Stimulated activated naive CD4-positive, alpha-beta T cell (primary cell): ENCODE results near the gene OR9A2.
"Not testable (repeated sequence)": the region's sequence is repeated elsewhere in the genome, so short reads cannot be mapped to it uniquely, and the experiment has no call there.

Source experiments
- DNase-seq, 6 experiments: peaks; one replicate each; lab custom pipeline; 2025; lab: John Stamatoyannopoulos, UW

Gene OR9A2

DNA sequence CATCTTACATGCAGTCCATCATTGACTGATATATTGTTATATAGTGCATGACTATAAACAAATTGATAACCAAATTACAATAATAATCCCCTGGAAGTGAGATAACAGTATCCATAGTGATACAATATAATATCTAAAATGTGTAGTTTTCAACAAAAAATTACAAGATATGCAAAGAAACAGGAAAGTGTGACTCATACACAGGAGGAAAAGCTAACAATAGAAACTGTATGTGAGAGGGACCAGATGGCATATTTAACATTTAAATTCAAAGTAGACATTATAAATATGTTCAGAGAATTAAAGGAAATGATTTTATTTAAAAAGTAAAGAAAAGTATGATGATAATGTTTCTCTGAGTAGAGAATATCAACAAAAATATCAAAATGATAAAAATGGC is 8.0 kb downstream of the OR9A2 start:
- no peak for DNase-seq

DNA sequence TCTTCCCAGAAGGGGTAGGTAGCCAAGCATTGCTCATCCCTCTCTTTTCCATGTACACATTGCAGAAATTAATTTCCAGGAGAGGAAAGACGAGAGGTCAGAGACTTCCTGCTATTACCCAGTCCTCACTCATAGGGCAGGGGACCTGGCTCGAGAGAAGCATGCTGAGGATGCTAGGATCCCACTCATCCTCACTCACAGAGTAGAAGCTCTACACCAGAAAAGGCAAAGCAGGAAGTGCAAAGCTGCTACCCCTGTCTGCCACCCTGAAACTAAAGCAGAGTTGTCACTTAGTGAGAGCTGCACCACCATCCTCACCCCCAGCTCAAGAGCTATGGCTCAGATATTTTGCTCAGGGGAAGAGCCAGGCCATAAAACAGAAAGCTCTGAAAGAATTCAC is 9.9 kb downstream of the OR9A2 start:
- no peak for DNase-seq

DNA sequence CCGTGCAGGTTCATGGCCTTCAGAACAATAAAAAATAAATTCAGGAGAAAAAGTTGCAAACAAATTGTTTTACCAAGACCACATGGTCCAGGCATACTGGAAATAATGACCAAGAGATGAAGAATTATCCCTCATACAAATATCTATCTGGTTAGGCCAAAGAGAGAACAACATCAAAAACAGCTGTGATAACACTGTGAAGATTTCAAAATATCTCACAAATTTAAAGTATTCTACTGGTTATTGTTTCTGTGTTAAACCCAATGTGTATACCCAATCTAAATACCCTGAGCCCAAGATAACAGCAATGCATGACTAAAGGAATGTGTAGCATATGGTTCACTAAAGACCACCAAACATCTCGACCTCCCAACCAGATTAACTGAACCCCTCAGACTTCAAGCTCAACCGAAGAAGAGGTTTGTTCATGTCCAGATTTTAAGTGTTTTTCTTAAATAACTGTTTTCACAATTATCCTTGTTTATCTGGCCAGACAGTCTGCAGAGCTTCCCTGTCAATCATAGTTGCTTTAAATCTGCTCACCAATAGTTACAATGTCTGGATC is 10.9 kb downstream of the OR9A2 start:
- no peak for DNase-seq

DNA sequence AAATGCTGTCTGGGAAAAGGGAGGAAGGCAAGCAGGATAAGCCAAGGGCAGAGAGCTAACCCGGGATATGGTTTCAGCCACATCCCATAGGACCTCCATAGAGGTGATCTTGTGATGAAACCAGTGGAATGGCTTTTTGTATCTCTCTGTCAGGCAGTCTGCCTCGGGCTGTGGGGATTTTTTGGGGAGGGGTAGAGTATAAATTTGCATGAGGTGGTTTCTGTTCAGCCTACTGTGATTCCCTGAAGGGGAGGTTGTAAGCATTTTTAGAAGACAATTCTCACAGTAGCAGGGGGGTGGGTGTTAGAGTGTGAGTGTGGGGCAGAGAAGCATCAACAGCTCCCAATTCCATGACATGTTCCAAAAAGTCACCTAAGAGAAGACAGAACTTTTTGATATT is 11.8 kb downstream of the OR9A2 start:
- DNase-seq = no peak

DNA sequence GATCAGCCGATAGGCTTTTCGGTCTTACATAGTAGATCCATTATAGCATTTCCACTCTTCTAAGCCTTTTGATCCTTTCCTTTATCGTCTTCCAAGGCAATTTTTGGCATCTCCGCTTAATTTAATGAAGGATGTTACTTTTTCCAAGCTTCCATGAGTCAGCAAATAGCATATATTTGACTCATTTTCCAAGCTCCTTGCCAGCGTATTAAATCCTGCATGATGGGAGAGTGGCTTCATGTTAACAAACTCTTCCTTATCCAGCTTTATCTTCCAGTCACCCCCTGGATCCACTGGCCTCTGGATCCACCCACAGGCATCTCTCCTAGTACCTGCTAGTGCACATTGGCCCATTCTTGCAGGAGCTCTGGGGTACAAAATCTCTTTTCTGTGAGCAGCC is 13.0 kb downstream of the OR9A2 start:
- no peak for DNase-seq

DNA sequence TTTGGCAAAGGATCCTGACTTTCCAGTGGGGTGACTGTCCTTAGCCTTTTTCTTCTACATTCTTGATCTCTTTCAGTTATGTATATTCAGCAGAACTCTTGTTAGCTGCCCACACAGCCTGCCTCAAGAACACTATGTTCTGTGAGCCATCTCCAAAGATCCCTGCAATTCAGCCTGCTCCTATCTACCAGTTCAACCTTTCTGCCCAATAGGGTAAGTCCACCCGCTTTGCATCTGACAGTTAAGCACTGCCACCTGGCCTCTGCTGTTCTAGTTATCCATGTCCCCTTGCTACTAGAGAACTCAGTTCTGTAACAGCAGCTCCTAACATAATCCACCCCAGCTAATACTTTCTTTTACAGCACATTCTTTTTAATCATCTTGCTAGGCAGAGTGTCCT is 13.5 kb downstream of the OR9A2 start:
- no peak for DNase-seq

DNA sequence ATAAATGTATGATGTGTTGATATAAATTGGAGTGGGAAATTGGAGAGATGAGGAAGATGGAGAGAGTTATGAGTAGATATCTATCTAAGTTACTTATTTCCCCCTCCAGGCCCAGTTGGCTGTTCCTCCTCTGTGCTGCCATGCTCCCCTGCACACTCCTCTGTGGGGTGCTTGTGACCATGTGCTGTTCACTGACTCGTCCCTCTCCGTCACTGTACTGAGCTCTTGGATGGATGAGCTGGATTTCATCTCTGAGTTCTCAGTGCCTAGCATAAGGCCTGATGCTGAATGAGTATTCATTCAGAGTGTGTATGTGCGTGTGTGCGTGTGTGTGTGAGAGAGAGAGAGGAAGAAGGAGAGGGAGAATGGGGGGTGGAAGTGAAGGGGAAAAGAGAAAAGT is 14.5 kb downstream of the OR9A2 start:
- DNase-seq = no peak

DNA sequence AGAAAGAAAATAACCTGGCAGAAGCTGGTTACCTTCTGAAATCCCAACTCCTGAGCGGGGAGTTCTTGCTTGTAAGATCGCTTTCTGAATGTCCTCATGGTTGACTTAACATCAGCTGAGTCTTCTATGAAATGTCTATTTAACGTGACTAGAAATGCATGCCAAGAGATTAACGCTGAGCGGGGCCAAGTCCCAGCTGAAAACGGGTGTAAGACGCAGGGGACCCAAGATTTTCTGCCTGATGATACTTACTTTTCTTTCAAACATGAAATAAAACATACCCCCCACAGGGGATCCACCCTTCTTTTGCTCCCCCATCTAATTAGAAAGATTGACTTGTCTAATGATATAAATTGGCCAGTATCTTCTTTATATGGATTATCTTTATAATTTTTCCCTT is 14.9 kb downstream of the OR9A2 start:
- no peak for DNase-seq

DNA sequence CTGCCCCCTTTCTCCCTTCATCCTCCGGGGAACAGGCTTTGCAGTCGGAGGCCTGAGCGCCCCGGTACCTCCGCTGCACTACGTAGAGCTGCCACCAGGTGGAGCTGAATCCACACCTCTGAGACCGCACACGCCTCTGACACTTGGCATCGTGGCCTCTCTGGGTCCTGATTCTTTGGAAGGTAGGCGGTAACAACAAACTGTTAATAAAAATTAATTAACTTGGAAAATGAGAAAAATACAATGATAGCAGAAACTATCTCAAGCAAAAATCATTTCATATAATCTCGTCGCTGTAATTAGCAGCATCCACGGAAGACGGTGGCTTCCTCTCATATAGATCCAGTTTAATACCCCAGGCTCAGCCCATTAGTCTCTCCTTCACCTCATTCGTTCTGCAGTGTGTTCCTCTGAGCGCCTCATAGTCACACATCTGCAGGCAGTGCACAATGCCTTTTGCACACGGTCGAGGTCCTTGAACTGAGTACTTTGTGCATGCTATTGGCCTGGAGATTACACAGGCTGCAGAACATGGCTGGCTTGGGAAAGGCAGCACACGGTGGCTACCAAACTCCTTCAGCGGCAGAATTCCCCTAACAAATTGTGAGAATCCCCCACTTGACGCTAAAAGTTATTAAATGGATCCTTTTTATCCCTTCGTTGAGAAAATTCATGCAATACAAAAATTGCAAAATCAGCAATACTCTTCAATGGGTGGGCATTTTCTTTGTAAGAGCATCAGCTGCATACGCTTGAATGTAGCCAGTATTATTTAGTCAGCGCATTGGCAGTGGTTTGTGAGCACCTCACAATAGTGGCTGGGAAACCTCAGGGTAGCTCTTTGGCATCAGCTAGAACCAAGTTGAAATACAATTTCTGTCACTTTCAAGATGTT is 18.7 kb downstream of the OR9A2 start:
- peak; percentile 38 to 85 (median 72) for DNase-seq

DNA sequence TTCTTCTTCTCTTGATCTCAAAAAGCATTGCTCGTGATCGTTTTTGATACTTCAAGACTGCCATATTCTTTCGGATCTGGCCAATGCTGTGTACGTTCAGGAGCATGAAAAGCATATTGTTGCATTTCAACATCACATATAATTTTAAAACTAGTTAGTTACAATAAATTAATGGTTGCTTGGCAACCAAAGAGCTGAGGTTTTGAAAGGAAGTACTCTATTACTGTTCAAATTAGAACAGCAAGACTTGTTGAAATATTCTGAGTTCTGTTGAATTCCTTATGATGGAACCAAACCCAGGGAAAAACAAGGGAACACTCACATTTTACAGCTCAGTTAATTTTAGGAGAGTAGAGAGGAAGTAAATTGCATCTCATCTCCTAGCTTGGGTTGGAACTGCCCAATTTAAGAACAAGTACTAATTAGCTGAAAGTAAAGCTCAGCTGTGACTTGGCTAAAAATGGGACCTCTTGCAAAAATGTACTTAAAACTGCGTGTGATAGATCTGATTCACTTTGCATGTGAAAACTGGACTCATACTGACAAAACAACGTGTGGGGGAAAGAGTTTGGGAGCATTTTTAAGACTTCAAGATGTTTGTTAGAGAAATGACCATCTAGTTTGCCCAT is 21.2 kb downstream of the OR9A2 start:
- DNase-seq = no peak

DNA sequence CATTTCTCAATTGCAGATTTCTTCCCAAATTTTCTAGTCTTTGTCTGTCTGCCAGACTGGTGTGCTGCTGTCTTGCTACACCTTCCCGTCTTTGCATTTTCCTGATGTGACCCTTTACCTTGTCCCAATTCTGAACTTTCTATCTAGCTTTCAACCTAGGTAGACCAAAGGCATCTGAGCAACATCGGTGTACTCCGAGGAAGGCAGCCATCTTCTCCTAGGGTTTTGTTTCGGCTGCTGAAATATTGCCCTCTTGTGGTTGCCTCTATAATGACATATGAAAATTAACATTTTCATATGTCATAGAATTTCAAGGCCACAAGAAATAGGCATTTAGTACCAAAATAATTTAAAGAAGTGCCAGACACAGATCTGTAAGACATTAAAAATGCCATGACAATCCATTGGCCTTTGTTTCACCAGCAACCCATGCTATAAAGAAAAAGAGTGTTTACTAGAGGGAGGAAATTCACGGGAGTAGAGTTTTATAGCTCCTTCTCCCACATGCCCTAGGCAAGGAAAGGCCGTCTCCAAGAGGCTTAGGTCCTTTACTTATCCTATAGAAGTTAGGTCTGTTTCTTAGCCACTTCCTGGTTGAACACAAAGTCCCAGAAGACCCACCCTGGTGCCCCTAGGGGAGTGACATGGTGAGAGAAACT is 23.4 kb downstream of the OR9A2 start:
- peak in 5 of 6 experiments; percentile 15 to 77 (median 35) for DNase-seq

DNA sequence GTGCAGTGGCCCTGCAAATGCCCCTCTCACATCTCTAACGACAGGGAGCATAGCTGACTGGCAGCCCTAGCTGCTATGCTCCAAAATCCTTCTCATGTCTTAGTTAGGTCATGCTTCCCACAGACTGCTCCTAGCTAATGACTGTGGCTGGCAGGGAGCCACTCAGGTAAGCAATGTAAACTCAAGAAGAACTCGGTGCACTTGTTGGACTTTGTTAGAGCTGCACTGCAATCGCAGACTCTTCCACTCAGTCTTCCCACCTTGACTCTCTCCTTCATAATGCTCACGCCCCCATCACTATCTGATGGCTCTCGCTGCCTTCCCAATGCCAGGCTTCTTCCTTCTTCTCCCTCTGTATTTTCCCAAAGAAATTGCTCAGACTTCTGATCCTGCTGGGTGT is 24.0 kb downstream of the OR9A2 start:
- no peak for DNase-seq

DNA sequence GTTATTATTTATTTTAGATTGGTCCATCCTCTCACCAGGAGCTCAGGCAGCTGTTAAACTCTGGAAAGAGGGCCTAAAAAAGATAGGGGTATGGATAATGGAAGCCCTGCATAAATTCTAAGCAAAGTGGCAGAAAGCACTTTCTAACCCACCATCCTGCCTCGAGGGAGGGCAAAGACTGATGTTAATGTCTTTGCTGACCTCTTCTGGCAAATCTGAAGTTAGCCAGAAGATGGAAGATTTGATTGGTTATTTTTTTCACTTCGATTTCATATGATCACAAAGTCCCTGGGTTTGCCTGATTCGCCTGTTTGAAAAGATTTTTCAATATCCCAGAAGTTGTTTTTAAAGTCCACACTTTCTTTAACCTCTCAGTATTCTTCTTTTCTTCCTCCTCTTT is 24.8 kb downstream of the OR9A2 start:
- DNase-seq = peak in 1 of 6 experiments; percentile 8

DNA sequence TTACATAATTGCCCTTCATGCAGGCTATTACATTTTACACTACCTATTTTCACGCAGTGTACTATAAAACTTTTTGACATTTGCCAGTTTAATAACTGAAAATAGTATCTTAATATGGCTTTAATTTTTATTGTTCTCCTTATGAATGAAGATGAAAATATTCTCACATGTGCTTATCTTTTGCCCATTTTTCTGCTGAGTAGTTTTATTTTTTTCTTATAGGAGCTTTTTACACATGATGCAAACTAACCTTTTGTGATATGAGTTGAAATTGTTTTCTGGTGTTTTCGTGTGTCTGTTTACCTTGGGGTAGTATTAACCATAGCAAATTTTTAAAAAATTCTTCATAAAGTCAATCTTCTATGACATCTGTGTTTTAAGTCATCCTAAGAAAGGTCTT is 26.3 kb downstream of the OR9A2 start:
- DNase-seq = no peak

DNA sequence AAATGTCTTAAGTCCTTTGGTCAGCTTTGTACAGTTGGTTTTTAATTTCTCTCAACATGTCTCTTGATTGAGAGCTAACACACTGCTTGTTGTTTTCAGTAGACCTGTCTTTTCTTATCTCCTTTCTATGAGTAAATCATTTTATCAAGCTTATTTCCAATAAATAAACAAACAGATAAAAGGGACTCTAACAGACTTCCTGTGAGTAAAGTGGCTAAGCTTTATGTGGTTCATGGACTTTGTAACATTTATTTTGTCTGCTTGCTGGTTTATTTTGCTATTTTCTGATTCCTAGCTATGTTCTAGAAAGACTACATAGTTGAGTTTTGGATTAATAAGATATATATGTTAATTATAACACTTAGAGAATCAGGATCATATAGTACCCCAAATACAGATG is 27.1 kb downstream of the OR9A2 start:
- no peak for DNase-seq

DNA sequence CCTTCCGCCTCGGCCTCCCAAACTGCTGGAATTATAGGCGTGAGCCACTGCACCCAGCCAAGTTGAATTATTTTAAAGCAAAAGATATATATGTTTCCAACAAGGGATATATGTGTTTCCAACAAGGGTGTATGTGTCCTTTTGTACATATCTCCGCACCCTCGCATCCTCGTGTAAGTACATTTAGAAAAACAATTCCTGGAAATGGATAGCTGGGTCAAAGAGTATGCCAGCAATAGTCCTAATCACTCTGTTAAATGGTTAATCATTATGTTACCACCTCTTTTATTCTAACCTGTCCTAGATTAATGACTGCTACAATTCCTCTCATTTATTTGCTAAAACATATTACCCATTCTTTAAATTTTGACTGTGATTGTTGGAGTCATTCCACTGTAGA is 28.0 kb downstream of the OR9A2 start:
- no peak for DNase-seq

DNA sequence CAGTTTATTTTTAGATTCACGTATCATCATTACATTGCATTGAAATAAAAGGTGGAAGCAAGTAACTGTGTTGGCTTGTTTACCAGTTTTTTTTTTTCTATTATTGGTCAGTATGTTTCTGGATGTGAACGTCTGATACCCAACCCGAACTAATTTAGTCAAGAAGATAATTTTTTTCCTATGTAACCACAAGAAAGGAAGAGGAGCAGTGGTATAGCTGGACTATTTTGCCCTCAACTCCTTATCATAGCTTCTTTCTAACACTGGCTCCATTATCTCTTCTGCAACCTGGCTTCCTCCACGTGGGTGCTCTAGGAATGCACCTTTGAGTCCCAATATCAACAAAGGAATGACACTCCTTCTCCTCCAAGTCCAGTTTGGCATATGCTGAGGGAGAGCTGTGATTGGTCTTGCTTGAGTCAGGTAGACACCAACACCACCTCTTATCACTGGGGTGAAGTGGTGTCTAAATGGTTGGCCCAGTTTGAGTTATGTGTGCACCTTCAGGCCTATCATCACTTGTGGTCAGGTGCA is 29.4 kb downstream of the OR9A2 start:
- DNase-seq = no peak

DNA sequence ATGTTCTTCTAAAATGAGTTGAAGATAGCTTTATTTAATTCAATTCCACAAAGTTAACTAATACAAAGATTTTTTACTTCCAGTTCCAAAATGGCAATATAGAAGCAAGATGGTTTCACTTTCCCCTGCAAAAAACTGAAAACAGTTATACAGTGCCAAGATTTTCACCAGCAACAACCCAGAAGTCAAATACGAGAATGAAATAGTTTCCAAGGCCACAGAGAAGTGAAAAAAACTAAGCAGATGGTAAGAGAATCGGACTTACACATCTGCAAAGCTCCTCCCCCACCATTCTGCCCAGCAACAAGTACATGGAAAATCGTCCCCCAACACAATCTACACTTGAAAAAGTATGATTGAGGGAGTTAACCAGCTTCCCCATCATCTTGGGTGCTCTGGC is 34.5 kb downstream of the OR9A2 start:
- DNase-seq = no peak

DNA sequence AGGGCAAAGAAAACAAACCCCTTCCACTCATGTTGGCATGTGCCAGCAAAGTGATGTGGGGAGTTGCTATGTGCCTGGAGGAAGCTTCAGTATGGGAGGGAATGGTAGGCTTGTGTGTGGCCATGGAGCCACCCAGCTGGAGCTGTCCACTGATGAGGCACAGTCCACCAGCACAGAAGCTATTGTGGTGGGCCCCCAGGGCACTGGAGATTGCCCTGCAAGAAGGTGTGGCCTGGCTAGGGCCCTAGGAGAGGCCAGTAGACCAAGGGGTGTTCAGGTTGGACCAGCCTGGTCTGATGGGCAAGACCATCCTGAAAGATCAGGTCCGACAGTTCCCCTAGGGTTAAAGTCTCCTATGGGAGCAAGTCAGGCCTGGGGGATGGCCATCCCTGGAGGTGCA is 42.6 kb downstream of the OR9A2 start:
- no peak for DNase-seq

DNA sequence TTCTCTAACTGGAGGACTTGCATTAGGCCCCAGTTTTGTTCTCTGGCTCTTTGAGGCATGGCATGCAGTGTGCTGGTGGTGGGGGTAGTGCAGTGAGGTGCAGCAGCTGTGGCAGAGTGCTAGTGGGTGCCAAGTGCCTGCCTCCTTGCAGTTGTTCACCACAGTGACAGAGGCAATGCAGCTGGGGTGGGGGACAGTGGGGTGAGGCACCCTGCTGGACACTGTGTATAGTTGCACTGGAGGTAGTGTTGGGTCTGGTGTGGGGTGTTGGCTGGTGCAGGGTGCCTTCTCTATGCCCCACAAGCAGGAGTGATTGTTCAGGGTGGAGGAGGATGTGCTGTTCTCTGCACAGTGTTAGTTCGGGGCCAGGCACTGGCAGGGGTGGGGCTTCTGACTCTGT is 43.1 kb downstream of the OR9A2 start:
- DNase-seq = no peak

DNA sequence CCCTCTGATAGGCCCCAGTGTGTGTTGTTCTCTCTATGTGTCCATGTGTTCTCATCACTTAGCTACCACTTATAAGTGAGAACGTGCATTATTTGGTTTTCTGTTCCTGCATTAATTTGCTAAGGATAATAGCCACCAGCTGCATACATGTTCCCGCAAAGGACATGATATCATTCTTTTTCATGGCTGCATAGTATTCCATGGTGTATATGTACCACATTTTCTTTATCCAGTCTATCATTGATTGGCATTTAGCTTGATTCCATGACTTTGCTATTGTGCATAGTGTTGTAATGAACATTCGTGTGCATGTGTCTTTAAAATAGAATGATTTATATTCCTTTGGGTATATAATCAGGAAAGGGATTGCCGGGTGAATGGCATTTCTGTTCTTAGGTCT is 48.5 kb downstream of the OR9A2 start:
- DNase-seq = not testable (repeated sequence)
